Measurements from ENCODE around the gene AP1G1. TPM values are rescaled to one million over a fixed set of nuclear protein-coding genes. Genes with fewer than 3 reads are reported as not detected.
A peak's percentile ranks its signal among the peaks of the same experiment; 100 is the strongest.

AP1G1 gene
- total RNA-seq, 2 donors from 2014 or later = 62.7 to 68.5 TPM

- no peaks in the 10 kb centered on the region for H3K4me1 ChIP-seq (ENCODE audit: control insufficient read depth, insufficient read depth, low read length)
- Mint-ChIP-seq H3K27me3 (ENCODE audit: insufficient read depth) (peaks cover 18% of the 10 kb centered on the region), H3K27ac (peak overlapping the region; percentile 35), H3K36me3 (ENCODE audit: low read depth) (peaks cover 12% of the 10 kb centered on the region), H3K4me3 (peak overlapping the region; percentile 84), H3K9me3 (no peaks in the 10 kb centered on the region), H3K4me1 (peaks cover 10% of the 10 kb centered on the region)
- peaks cover 15% of the 10 kb centered on the region for H3K27me3 ChIP-seq (ENCODE audit: control insufficient read depth, insufficient read depth, low read length, poor library complexity, severe bottlenecking)
- 77 to 80% methylated on average over 5 to 8 of the region's 8 CpGs for WGBS, 2 experiments (ENCODE audit: insufficient coverage in 1 of 2, insufficient read length in 1 of 2)
- no peak for DNase-seq
- H3K9ac ChIP-seq (ENCODE audit: extremely low read depth, low read length, poor library complexity, severe bottlenecking) = no peak overlapping the region
- no peaks in the 10 kb centered on the region for H3K36me3 ChIP-seq (ENCODE audit: control insufficient read depth, insufficient read depth, low read length)
- no peak for TF ChIP-seq CTCF (conservative IDR thresholded peaks at IDR 0.05)
- H3K4me3 ChIP-seq (ENCODE audit: low read length) = no peak overlapping the region
- no peaks in the 10 kb centered on the region for H3K9me3 ChIP-seq (ENCODE audit: control insufficient read depth, low read length)
- no peak overlapping the region for H3K27ac ChIP-seq (ENCODE audit: low read depth, low read length)
Measured at GRCh38 chr16:71721066-71721740, 87.4 kb downstream of the AP1G1 start.

- Histone ChIP-seq H3K36me3 (ENCODE audit: control insufficient read depth, insufficient read depth, low read length) (no peaks in the 10 kb centered on the region), H3K27ac (ENCODE audit: low read depth, low read length) (no peak overlapping the region), H3K9me3 (ENCODE audit: control insufficient read depth, low read length) (no peaks in the 10 kb centered on the region), H3K27me3 (ENCODE audit: control insufficient read depth, insufficient read depth, low read length, poor library complexity, severe bottlenecking) (no peaks in the 10 kb centered on the region), H3K9ac (ENCODE audit: extremely low read depth, low read length, poor library complexity, severe bottlenecking) (no peak overlapping the region), H3K4me3 (ENCODE audit: low read length) (no peak overlapping the region), H3K4me1 (ENCODE audit: control insufficient read depth, insufficient read depth, low read length) (peaks cover 6% of the 10 kb centered on the region)
- no peak overlapping the region for H3K4me3 Mint-ChIP-seq
- no peak overlapping the region for H3K27ac Mint-ChIP-seq
- peaks cover 18% of the 10 kb centered on the region for H3K36me3 Mint-ChIP-seq (ENCODE audit: low read depth)
- no peak for TF ChIP-seq CTCF (conservative IDR thresholded peaks at IDR 0.05)
- no peaks in the 10 kb centered on the region for H3K27me3 Mint-ChIP-seq (ENCODE audit: insufficient read depth)
- no peak for DNase-seq
- 40 to 43% methylated on average over 1 of the region's 1 CpG for WGBS, 2 experiments (ENCODE audit: insufficient coverage in 1 of 2, insufficient read length in 1 of 2)
- peaks cover 33% of the 10 kb centered on the region for H3K4me1 Mint-ChIP-seq
- H3K9me3 Mint-ChIP-seq = no peaks in the 10 kb centered on the region
Measured at GRCh38 chr16:71712501-71712900, 96.1 kb downstream of the AP1G1 start.

GRCh38 chr16:71711789-71712188 lies 96.8 kb downstream of the AP1G1 start:
- H3K4me3 Mint-ChIP-seq = no peak overlapping the region
- TF ChIP-seq CTCF (conservative IDR thresholded peaks at IDR 0.05) = no peak
- Histone ChIP-seq H3K27ac (ENCODE audit: low read depth, low read length) (no peak overlapping the region), H3K9ac (ENCODE audit: extremely low read depth, low read length, poor library complexity, severe bottlenecking) (no peak overlapping the region), H3K9me3 (ENCODE audit: control insufficient read depth, low read length) (no peaks in the 10 kb centered on the region), H3K4me1 (ENCODE audit: control insufficient read depth, insufficient read depth, low read length) (peaks cover 6% of the 10 kb centered on the region), H3K36me3 (ENCODE audit: control insufficient read depth, insufficient read depth, low read length) (no peaks in the 10 kb centered on the region), H3K4me3 (ENCODE audit: low read length) (no peak overlapping the region), H3K27me3 (ENCODE audit: control insufficient read depth, insufficient read depth, low read length, poor library complexity, severe bottlenecking) (no peaks in the 10 kb centered on the region)
- H3K27me3 Mint-ChIP-seq (ENCODE audit: insufficient read depth) = no peaks in the 10 kb centered on the region
- DNase-seq = no peak
- peak overlapping the region; percentile 18 for H3K27ac Mint-ChIP-seq
- H3K9me3 Mint-ChIP-seq = no peaks in the 10 kb centered on the region
- peaks cover 18% of the 10 kb centered on the region for H3K36me3 Mint-ChIP-seq (ENCODE audit: low read depth)
- WGBS, 2 experiments (ENCODE audit: insufficient coverage in 1 of 2, insufficient read length in 1 of 2) = 76 to 86% methylated on average over 1 to 2 of the region's 3 CpGs
- peaks cover 36% of the 10 kb centered on the region for H3K4me1 Mint-ChIP-seq
